GM12801 (cell line): ENCODE data around the gene ABCB10.

ENCODE experiments used
- CTCF ChIP-seq: IDR thresholded peaks from one replicate; pipeline ENCODE4 v1.5.1; 2011; ENCODE audit warnings: control low read depth; ENCODE audit not compliant: insufficient read length; ENCODE audit errors: extremely low read depth

The ABCB10 gene

DNA sequence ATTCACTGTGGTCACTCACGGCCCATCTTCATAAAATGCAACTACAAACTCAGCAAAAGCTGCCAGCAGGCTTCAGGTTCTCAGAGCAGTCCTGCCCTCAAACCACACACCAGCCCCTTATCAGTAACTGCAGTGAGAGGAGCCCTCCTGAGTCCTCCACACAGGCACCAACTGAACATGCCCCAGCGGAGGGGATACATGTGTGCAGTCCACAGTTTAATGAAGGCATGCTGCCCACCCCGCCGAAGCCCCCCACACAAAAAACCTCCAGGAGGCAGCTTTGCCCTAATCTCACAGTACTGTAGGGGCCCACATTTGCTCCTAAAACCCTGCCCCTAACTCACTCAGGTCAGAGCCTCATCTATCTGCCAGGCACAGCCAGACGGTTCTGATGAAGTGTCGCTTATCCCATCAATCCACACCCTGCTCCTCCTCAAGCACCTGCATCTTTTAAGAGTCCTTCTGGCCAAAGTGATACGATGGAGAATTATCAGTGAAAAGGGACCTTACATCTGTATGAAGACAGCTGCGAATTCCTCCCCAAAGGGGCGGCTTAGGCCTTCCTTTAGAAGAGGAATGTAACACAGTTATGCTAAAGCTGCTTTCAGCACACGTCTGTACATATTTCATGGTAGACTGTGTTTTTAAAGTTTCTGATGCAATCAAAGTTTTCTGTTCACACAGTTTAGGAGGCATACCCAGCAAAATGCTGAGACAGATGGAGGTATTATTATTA is 3.5 kb downstream of the ABCB10 start:
- TF ChIP-seq CTCF: no peak

DNA sequence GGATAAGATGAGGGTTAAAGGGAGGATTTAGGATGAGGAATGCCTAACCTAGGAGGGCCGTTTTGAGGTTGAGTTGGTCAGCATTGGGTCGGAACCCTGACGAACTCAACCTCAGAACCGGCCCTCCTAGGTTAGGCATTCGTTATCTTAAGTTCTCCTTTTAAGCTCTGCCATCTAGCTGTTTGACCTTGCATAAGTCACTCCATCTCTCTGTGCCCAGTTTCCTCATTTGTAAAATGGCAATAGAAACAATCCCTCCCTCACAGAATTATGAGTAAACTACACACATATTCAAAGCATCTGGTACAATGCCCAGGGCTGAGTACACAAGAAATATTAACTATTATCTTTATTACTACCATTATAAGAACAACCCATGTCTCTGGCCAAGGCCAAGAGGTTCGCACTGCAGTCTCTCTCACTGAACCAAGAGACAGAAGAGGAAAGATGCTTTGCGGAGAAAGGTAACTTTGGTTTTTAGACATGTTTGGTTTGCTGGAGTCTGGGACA is 4.8 kb downstream of the ABCB10 start:
- no peak for TF ChIP-seq CTCF

DNA sequence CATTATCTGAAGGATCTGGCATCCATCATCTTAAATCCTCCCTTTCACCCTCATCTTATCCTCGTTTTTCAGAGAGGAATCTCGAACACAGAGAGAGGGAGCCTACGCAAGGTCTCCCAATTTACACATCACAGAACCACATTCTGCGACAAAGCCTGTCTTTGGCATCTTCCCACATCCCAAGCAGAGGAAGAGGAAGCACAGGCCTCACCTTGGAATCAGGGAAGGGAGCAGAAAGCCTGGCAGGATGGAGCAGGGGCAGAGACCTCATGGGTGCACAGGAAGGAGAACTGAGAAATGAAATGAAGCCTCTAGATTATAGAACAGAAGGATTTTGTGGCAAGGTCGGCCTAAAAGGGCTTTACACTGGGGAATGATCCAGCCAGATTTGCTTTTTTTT is 5.8 kb downstream of the ABCB10 start:
- no peak for TF ChIP-seq CTCF

GRCh38 chr1:229550812-229551567 is 7.5 kb downstream of the ABCB10 start:
- TF ChIP-seq CTCF: no peak

GRCh38 chr1:229547542-229547941 is 11.0 kb downstream of the ABCB10 start:
- TF ChIP-seq CTCF: no peak

GRCh38 chr1:229544587-229544986 is 13.9 kb downstream of the ABCB10 start:
- TF ChIP-seq CTCF: no peak

GRCh38 chr1:229539863-229540506 is 18.5 kb downstream of the ABCB10 start:
- TF ChIP-seq CTCF: no peak
